ENCODE data around the gene CAMTA1.

CAMTA1 gene

DNA sequence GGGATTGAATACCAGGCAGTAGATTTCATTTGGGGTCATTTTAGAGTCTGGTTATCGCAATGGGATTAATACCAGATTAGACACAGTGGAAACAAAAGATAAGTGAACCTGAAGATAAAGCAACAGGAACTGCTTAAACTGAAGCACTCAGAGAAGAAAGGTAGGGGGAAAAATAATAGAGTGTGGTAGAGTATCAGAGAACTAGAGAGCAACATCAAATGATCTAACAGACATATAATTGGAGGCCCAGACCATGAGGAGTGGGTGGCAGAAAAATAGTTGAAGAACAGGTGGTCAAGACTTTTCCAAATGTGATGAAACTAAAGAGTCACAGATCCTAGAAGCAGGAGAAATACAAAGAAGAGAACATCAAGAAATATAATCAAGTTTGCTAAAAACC lies 484.3 kb downstream of the CAMTA1 start:
- DNase-seq = no peak

DNA sequence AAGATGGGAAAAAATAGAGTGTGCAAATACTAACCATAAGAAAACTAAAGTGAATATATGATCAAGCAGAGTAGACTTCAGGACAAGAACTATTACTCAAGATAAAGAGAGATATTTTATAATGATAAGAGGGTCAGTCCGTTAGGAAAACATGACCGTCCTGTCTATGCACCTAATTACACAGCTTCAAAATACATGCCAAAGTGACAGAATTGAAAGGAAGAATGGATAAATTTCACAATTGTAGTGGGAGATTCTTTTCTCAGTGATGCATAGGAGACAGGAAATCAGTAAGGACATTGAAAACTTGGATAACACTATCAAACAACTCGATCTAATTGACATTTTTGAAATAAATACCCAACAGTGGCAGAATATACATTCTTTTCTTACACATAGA lies 489.0 kb downstream of the CAMTA1 start:
- no peak for DNase-seq

DNA sequence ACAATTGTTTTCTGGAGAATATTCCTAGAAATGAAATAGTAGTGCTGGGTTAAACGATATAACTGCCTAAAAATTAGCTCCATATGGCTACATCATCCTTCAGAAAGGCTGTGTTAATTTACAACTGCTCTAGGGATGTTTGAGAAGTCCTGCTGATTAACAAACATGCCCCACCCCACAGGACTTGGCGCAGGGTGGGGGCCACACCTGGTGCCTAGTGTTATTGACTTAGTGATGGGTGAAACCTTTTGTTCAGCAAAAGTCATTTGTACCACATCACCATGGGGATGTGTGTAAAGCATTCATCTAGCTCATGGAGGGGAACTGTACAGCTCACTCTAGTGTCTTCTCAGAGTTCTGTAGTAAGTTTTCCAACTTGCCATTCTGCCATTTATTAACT lies 492.8 kb downstream of the CAMTA1 start:
- no peak for DNase-seq

DNA sequence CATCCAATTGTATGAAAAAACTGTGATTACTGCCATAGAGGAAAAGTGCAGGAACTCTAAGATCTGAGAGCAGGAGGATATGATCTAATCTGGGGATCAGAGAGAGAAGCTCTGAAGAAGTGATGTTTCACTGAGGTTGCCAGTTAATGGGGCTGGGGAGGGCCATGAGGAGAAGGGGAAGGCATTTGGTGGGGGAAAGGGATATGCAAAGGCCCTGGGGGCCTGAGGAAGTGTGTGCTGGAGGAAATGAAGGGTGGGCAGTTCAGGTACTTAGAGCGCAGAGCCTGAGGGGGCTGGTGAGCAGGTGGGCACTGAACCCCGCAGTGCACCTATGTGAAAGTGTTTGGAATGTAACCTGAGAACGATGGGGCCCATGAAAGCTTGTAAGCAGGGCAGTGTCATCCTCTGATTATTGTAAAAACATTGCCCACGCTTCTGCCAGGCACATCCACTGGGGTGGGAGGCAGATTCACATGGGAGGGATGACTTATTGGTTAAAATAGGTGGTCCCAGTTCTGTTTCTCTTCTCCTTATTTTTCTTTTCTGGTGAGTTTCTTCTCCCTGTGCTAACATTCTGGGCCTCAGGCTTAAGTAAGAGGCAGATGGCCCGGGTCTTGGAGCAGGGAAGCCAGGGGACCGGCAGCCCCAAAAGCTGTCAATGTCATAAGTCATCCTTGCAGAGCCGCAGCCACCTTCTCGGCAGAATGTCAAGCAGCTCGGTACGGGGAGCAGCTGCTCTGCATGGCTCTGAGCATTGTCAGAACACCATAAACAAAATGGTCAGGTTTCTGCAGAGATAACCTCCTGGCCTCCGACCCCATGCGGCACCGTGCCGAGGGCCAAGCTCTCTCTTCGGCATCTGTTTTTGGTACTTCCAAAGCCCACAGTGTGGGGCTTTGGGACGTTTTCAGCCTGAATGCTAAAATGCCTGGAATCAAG lies 493.8 kb downstream of the CAMTA1 start:
- DNase-seq = no peak

DNA sequence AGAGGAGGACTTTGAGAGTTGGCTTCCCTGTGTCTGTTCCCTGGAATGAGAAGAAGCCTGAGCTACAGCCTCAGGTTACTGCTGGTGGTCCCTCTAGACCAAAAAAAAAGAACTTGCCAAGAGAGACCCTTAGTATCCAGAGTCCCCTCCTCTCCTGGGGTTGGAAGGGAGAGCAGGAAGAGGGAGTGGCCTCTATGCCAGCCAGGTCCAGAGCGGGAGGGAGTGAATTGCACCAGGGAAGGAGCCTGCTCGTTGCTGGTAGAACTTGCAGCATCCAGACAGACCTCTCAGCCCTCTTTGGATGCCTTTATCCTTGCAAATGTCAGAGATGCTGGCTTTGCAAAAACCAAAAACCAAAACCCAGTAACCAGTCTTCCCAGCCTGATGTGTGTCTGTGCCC lies 494.5 kb downstream of the CAMTA1 start:
- no peak for DNase-seq

DNA sequence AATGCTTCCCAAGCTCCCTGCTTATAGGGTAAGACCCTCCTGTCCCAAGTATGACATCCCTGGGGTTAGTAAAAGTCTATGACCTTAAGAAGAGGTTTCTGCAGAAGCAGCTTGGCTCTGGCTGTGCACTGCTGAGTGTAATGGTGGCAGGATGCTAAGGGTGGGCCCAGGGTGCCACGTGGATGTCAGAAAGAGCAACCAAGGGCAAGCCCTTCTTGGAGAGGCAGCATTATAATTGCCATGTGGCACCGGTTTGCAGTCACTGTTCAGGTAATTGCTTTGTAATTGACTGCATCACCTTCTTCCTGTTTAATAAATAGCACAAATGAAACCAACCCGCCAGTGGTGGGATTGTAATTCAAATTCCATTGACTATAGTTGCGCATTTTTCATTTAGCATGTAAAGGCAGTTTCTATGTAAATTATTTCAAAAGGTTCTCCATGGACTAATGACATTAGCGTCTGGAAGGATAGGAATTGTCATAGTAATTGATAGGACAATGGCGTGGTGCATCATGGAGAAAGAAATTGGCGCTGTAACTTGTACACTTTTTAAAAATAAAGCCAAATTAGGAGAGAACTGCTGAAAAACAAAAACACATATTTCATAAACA lies 495.2 kb downstream of the CAMTA1 start:
- no peak for DNase-seq

DNA sequence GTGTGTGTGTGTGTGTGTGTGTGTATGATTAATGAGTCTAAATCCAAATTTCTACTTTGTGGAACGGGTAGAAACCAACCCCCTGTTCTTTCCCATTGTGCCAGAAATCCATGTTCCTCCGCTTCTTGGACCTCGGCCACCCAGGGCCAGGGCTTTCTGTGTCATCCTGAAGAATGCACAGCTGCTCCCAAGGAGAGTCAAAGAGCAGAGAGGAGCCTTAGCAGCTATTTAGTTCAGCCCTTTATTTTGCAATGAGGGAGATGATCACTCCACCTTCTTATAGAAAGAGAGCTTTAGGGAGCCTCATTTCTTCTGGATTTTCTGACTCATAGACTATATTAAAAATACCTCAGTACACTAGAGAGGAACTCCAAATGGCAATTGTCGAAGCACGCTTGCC lies 496.6 kb downstream of the CAMTA1 start:
- no peak for DNase-seq

DNA sequence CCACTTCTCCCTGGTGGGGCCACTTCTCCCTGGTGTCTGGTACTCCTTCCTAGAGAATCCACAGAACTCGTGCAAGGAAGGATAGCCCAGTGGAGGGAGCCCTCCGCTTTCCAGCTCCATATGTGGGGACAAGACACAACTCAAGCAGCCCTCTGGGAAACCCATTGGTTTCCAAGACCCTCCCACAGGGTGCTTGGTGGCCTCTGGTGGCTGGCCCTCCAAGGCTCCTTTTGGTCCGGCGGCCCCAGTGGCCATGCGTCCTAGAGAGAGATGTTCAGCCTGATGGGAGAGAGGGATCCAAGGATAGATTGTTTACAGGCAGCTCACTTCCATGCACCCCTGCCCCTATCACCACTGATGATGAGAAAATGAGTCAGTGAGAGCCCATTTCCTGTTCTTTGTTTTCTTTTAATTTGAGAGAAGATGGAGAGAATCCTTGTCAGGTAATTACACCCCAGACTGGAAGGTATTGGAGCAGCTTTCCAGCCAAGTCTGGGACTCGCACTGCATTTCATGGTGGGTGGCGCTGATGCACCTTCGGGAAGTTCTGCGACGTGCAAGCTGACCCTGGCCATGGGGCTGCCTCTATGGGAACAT lies 499.7 kb downstream of the CAMTA1 start:
- no peak for DNase-seq

DNA sequence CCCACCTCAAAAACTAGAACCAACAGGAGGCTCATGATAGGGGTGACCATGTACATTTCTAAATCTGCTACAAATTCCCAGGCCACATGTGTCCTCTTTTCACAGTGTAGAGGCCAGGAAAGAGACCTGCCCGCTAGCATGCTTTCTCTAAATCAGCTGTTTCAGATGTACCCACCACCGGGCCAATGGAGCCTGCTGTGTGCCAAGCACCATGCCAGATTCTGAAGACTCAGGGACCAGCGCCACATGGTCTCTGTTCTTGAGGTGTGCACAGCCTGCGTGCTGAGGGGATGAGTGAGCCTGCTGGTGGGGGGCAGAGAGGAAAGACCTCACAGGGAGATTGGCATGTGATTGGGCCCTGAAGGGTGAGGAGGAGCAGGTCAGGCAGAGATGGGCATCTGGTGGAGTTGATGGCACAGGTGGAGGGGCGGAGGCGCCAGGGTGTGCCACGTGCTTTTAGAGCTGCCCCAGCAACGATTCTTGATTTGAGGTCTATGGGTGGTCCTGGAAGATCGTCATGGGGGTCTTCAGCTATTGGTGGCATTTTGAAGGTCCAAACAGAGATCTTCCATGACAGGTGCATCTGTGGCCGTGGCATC lies 500.7 kb downstream of the CAMTA1 start:
- DNase-seq = no peak

DNA sequence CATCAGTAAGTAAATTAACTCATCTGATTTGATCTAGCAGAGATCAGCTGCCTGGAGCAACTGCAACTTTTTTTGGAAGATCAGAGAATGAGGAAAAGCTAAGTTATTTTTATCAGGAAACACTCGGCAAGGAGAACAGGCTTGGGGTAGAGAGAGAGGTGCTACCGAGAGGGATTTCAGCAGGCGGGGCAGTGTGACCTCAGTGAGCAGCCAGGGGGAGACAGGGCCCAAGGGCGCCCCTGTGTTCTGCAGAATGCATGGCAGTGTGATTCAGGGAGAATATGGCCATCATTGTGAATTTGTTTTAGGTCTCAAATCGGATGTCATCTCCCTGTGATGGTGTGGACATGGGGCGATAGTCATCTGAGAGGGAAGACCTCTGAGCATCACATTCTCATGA lies 501.8 kb downstream of the CAMTA1 start:
- no peak for DNase-seq

DNA sequence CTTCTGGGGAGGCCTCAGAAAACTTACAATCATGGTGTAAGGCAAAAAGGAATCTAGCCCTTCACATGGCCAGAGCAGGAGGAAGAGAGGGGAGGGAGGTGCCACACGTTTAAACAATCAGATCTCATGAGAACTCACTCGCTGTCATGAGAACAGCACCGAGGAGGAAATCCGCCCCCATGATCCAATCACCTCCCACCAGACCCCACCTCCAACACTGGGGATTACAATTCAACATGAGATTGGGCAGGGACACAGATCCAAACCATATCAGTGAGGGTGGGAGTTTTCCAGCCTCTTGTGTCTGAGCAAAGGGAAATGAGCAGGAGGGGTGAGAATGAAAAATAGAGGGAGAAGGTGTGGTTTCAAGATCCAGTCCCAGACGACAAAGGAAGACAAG lies 503.7 kb downstream of the CAMTA1 start:
- DNase-seq = no peak

DNA sequence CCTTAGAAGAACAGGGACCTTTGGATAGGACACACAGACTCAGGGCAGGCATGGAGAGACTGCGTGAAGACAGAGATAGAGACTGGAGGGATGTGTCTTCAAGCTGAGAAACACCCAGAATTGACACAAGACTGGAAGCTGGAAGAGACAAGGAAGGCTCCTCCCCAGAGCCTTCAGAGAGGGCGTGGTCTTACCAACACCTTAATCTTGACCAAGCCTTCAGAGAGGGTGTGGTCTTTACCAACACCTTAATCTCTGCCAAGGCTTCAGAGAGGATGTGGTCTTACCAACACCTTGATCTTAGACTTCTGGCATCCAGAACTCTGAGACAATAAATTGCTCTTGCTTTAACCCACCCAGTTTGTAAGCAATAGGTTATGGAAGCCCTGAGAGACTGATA lies 504.4 kb downstream of the CAMTA1 start:
- DNase-seq = no peak

DNA sequence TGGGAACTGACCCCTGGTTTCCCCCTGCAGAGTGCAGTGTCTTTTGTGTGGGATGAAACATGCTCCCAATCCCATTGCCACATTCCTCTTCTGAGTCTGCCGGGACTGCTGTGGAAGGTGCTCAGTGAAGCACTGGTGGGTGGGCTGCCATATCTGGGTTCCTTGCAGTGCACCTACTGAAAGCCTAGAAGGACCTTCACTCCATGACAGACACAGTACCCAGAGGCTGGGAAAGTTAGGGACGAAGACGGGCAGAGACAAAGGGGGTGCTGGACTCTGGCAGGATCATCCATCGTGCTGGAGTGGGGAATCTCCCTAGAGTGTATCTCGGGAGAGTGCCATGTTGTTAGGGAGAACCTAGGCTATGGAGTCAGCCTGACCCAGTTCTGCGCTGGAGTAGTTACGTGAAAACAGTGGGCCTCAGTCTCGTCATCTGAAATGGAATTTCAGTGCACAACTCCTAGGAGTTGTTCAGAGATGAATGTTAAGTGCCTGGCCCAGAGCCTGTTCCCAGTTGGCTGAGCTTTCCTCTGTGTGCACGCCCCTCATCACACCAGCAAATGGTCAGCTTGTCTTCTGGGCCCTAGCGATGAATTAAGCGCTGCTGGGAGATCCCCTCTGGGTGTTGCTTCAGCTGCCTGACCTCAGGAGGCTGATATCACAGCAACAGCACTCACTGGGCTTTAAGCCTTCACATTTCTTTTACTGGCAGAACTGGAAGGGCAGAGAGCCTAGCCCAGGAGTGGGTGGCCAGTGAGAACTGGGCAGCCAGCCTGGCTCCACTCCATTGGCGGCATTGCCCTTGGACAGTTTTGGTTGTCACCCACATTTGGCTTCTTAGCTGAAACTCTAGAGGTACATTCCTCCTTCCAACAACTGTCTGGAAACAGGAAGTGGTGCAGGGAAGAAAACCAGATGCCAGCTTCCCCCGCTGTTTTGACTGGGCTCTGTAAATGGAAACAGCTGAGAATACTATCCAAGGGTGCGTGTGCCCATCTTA lies 506.0 kb downstream of the CAMTA1 start:
- peak; percentile 79 for DNase-seq

DNA sequence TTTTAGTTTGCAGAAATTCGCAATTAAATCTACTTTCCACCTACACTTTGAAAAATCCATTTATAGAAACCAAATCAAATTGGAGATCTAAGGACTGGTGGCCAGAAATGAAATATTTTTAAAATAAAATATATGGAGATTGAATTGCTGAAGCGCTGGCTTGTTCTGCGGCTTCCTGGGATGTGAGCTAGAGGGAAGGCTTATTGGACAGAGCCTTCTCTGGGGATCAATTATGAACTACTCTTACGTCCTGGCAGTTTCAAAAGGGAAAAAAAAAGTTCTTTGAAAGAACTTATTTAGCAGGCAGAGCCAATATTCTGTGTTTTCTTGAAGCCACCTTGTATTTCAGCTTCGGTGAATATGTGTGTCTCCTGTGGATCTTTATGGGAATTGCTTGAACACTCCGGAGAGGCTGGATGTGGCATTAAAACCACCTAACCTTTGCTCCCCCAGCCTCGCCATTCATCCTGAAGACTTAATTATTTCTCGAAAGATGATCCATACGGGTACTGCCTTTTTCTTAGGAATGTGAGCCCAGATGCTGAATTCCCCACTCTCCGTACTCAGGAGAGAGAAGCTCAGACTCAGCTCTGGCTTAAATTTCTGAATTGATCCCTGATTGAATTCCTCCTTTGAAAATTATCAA lies 506.9 kb downstream of the CAMTA1 start:
- DNase-seq = no peak

DNA sequence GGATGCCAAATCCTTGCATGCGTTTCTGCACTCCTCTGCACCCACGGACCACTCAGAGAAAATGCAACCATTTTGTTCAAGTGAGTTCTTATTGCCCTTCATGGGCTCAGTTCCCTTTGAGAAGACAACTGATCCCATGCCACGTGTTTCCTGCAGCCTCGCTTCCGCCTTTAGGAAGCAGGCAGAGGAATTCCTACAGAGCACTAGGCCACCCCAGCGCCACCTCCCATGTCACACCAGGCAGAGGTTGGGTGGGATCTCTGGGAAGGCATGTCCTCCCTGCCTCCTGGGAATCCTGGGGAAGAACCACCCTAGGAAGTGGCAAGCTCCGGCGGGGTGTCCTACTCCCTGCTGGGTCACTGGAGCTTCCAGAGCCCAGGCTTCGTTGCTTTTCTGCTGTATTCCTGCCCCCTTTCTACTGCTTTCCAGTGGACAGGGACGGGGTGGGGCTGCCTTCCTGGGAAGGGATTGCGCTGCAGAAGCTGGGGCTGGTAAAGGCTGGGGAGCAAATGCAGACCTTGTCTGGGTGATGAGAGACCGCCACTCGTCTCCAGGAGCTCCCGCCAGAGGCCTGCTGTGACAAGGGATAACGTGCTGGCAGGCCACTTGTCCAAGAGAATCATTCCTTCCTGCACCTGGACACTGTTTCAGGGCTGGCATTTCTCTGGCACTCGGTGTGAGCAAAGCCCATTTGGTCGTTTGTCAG lies 507.6 kb downstream of the CAMTA1 start:
- DNase-seq = no peak

DNA sequence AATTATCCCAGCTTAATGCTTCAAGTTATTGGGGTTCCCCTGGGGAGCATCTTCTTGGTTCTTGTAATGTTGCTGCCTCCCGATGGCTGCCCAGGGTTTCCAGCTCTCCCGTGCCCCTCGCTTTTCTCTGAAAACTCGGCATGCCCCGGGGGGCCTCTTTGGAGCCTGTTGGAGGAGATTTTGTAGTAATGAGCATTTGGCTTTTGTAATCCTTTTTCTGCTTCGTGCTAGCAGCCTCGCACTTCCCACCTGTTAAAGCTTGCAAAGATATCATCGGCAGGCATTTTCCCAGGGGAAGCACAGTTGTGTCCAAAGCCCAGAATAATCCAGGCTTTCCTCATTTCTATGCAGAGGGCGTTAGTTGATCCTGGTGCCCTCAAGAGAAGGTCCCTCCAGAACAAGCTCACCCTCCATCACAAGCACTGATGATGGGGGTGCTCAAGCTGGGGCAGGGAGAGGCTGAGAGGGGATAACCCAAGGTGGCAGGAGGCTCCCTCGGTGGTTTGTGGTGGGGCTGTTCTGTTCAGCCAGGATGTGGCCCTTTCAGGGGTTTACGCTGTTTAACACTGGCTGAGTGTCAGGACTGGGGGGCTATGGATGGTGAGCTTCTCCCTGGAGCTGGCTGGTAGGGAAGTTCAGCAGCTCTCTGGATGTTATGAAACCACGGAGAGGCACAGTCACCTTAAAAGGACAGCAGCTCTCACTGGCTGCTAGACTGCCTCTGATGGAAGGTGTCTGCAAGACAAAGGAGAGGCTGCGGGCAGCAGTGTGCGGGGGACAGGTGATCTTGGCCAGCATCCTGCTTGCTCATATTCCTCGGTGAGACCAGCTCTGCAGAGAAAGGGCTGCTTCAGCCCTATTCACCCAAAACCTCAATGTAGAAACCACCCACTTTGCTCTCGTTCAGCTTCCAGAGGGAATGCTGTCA lies 508.7 kb downstream of the CAMTA1 start:
- DNase-seq = no peak

DNA sequence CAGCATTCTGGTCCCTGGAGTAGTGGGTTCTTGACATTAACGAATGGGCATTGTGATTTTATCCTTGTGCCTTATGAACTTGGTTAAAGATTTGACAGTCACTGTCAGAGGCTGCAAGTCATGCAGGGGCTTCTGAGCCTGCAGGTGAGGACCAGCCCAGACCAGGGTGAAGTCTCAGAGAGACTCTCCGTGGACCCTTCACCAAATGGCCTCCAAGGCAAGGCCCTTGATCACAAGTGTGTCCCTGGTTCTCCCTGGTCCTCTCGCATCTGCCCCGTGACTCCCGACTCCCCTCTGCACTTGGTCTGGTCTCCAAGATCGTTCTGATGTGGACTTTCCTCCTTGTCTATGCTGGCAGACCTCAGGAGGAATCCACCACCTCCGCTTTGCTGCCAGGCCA lies 509.4 kb downstream of the CAMTA1 start:
- no peak for DNase-seq

DNA sequence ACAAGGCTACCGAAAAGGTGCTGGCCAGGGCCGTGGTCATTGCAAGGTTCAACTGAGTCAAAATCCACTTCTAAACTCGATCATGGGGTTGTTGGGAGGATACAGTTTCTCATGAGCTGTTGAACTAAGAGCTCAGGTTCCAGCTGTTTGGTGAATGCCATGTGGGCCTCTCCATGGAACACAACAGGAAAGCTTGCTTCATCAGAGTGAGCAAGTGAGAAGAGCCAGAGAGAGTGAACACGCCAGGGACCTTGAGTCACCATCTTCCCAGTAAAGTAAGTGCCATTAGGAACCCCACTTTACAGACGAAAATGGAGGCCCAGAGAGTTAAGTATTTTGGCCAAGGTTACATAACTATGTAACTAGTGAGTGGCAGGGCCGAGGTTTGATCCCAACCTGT lies 510.7 kb downstream of the CAMTA1 start:
- DNase-seq = no peak

DNA sequence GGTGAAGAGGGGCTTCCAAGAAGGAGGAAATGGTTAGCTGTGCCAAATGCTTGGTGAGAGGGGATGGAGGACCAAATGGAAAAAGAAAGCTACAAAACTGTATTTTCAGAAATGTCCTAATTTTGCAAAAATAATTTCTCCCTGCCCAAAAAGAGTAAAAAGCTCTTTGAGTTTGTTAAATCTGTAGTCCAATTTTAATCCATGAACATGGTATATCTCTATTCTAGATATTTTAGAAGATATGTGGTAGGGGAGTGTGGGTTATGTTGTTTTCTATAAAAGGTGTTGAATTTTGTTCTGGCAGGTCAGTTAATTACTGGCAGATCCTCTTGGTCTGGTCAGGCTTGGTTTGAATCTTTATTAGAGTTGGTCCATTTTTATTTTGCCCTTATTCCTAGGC lies 511.7 kb downstream of the CAMTA1 start:
- no peak for DNase-seq

DNA sequence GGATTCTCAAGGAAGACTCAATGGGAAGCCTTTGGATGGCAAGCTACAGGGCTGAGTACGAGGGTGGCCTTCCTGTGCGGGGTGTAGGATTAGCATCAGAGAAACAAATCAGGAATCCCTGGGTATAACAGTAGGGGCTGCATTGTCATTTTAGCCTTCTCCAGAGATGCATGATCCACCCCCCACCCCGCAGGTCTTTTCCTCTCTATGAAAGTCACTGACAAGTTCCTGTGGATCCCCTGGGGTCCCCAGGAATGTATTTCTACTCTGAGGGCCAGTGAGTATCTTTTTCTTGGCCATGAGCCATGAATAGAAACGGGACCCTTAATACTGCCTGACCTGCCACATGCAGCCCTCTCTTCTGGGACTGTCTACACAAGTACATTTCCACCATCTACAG lies 512.9 kb downstream of the CAMTA1 start:
- no peak for DNase-seq
